ENCODE measurements around the gene KRTAP5-9. TPM values are rescaled to one million over a fixed set of nuclear protein-coding genes. Genes with fewer than 3 reads are reported as not detected.
"Not testable (repeated sequence)": the region's sequence is repeated elsewhere in the genome, so short reads cannot be mapped to it uniquely, and the experiment has no call there.

The KRTAP5-9 gene
- total RNA-seq, 4 donors from 2014 or later: not detected

- Histone ChIP-seq H3K4me3 (no peak overlapping the region), H3K36me3 (no peaks in the 10 kb centered on the region), H3K27me3 (no peaks in the 10 kb centered on the region), H3K9me3 (no peaks in the 10 kb centered on the region), H3K4me1 (no peaks in the 10 kb centered on the region), H3K27ac (replicated peaks in 1 of 4) (no peak overlapping the region)
- WGBS: 75% methylated on average over 10 of the region's 10 CpGs
- TF ChIP-seq POLR2AphosphoS5 (IDR thresholded peaks at IDR 0.05): no peak
- no peak for TF ChIP-seq CTCF (IDR thresholded peaks at IDR 0.05)
- no peak for TF ChIP-seq EP300 (IDR thresholded peaks at IDR 0.05)
- TF ChIP-seq POLR2A (IDR thresholded peaks at IDR 0.05; ENCODE audit: low read depth): no peak
- DNase-seq (ENCODE audit: extremely low spot score): no peak
- intact Hi-C loops (cut with DNase I): no loop called here
Observed at GRCh38 chr11:71532036-71532610, 16.1 kb upstream of the KRTAP5-9 start.

- intact Hi-C loops (cut with DNase I): not testable (repeated sequence)
Observed at GRCh38 chr11:71534711-71535608, 13.3 kb upstream of the KRTAP5-9 start.

GRCh38 chr11:71535825-71536224 lies 12.4 kb upstream of the KRTAP5-9 start:
- no peak for TF ChIP-seq CTCF (IDR thresholded peaks at IDR 0.05)
- no peak for TF ChIP-seq POLR2A (IDR thresholded peaks at IDR 0.05; ENCODE audit: low read depth)
- no peak for TF ChIP-seq EP300 (IDR thresholded peaks at IDR 0.05)
- no peak for TF ChIP-seq POLR2AphosphoS5 (IDR thresholded peaks at IDR 0.05)
- intact Hi-C loops (cut with DNase I): no loop called here

More at GRCh38 chr11:71534711-71535608, 13.3 kb upstream of the KRTAP5-9 start:
- 87% methylated on average over 15 of the region's 17 CpGs for WGBS
- H3K9me3 ChIP-seq; H3K4me1 ChIP-seq; H3K36me3 ChIP-seq; DNase-seq (ENCODE audit: extremely low spot score); H3K4me3 ChIP-seq; H3K27me3 ChIP-seq; H3K27ac ChIP-seq (replicated peaks in 1 of 4): not testable (repeated sequence)

GRCh38 chr11:71537537-71537936 lies 10.7 kb upstream of the KRTAP5-9 start:
- intact Hi-C loops (cut with DNase I): no loop called here
- Histone ChIP-seq H3K4me3 (no peak overlapping the region), H3K9me3 (no peaks in the 10 kb centered on the region)

More at GRCh38 chr11:71535825-71536224, 12.4 kb upstream of the KRTAP5-9 start:
- H3K9me3 ChIP-seq: no peaks in the 10 kb centered on the region
- no peaks in the 10 kb centered on the region for H3K4me1 ChIP-seq
- H3K4me3 ChIP-seq: no peak overlapping the region
- H3K27ac ChIP-seq (replicated peaks in 1 of 4): no peak overlapping the region
- DNase-seq (ENCODE audit: extremely low spot score): no peak
- H3K36me3 ChIP-seq: no peaks in the 10 kb centered on the region
- no peaks in the 10 kb centered on the region for H3K27me3 ChIP-seq
- WGBS: 92% methylated on average over 9 of the region's 9 CpGs

GRCh38 chr11:71537977-71538665 lies 10.1 kb upstream of the KRTAP5-9 start, which contains the start of gene KRTAP5-8:
KRTAP5-8 (plus strand) TSS chr11:71538025; CDS start chr11:71538056, 31 bp downstream.
- H3K9me3 ChIP-seq; intact Hi-C loops (cut with DNase I); H3K4me3 ChIP-seq; H3K27ac ChIP-seq (replicated peaks in 1 of 4); H3K27me3 ChIP-seq; H3K36me3 ChIP-seq; DNase-seq (ENCODE audit: extremely low spot score); H3K4me1 ChIP-seq: not testable (repeated sequence)
- no CpG with 5 or more reads among the region's 4 CpGs for WGBS

More at GRCh38 chr11:71537537-71537936, 10.7 kb upstream of the KRTAP5-9 start:
- TF ChIP-seq POLR2A (IDR thresholded peaks at IDR 0.05; ENCODE audit: low read depth) (no peak), EP300 (IDR thresholded peaks at IDR 0.05) (no peak)
- no peak for DNase-seq (ENCODE audit: extremely low spot score)
- WGBS: 78% methylated on average over 9 of the region's 9 CpGs
- Histone ChIP-seq H3K27ac (replicated peaks in 1 of 4) (no peak overlapping the region), H3K36me3 (no peaks in the 10 kb centered on the region), H3K4me1 (no peaks in the 10 kb centered on the region), H3K27me3 (no peaks in the 10 kb centered on the region)

GRCh38 chr11:71538666-71538990 lies 9.6 kb upstream of the KRTAP5-9 start:
- Histone ChIP-seq H3K9me3 (no peaks in the 10 kb centered on the region), H3K27me3 (peaks cover 0 to 7% (median 0%) of the 10 kb centered on the region in 4 donors), H3K36me3 (no peaks in the 10 kb centered on the region), H3K27ac (replicated peaks in 1 of 4) (no peak overlapping the region), H3K4me1 (no peaks in the 10 kb centered on the region), H3K4me3 (no peak overlapping the region)
- intact Hi-C loops (cut with DNase I): no loop called here
- WGBS: 80% methylated on average over 4 of the region's 4 CpGs
- TF ChIP-seq EP300 (IDR thresholded peaks at IDR 0.05) (no peak), POLR2A (IDR thresholded peaks at IDR 0.05; ENCODE audit: low read depth) (no peak), POLR2AphosphoS5 (IDR thresholded peaks at IDR 0.05) (no peak), CTCF (IDR thresholded peaks at IDR 0.05) (no peak)
- no peak for DNase-seq (ENCODE audit: extremely low spot score)
